Glomerular endothelial cell (primary cell): ENCODE data around the gene GHR. TPM values are rescaled to one million over a fixed set of nuclear protein-coding genes. Genes with fewer than 3 reads are reported as not detected.

Experiments used
- DNase-seq: peaks from one replicate; pipeline ENCODE4 v3.0.0-alpha.2; 2011; ENCODE audit warnings: low read depth, low spot score; ENCODE audit errors: extremely low read depth
- total RNA-seq: library from RNA; depleted of rRNA; stranded (reverse); fragments of >200 nt; gene quantifications from 2 replicates; pipeline ENCODE4 v1.2.3, GENCODE V29; 2015

Gene GHR
- total RNA-seq, 1 donor from 2014 or later, result 0.35 TPM

DNA sequence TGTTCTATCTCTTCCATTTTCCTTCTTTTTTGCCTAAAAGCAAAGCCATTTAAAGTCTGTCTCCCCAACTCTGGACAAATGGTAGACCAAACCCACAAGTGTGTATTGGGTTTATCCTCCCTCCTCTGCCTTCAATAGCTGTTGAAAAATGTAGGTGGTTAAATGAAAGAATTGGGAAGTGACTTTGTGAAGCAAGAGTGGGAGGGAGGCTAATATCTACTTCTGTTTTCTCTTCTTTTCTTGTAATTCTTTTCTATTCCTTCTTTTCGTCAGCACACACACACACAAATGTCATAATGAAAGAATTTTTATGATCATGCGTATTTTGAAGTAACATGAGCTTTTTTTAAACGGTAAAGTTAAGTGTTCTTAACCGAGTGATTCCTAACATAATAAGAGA, 337.2 kb downstream of the GHR start:
- no peak for DNase-seq

DNA sequence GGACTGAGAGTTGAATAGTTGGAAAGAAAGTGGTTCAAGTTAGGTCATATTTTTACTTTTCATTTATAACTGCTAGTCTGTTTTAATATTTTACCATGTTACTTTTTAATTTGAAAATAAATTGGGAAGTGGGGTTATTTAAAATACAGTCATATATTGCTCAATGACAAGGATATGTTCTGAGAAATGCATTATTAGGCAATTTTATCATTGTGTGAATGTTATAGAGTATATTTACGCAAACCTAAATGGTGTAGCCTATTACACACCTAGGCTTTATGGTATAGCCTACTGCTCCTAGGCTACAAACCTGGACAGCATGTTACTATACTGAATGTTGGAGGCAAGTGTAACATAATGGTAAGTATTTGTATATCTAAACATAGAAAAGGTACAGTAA, 338.6 kb downstream of the GHR start:
- no peak for DNase-seq

DNA sequence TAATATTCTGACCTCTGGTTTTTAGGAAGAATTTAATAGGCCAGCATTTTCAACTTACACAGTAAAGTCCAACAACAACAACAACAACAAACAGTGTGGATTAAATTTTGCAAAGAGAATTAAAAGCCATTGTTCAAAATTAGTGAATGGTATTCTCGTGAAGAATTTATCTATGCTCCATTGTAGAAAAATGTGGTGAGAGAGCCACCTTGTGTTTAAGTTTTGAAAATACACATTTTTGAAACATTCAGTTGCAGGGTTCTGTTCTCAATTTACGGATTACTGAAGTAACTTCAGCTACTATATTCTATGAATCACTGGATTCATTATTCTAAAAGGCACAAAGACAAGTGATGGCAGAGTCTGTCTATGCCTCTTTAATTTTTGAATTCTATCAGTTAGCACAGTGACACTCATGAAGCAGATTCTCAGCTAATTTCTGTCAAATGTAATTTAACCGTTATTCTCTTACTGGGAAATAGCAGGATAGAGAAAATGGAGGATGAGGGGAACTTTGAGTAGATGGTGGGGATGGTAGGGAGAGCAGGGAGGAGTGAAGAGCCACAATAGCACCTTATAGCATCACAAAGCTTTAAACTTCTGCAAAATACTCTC, 344.4 kb downstream of the GHR start:
- DNase-seq, result no peak

DNA sequence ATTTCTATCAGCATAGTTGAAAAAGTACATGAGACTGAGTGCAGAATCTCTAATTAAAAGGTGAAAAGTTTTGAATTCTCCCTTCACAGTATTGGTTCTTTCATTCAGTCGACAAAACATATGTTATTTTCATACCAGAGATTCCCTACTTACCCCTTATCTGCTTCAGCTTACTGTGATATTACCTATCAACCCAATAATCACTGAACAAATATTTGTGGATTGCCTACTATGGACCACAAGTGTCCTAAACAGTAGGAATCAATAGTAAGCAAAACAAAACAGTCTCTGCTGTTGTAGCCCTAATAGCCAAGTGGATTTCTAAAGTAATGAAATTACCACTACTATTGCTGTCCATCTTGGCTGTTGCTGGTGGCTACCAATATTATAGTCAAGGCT, 344.9 kb downstream of the GHR start:
- DNase-seq, result no peak

DNA sequence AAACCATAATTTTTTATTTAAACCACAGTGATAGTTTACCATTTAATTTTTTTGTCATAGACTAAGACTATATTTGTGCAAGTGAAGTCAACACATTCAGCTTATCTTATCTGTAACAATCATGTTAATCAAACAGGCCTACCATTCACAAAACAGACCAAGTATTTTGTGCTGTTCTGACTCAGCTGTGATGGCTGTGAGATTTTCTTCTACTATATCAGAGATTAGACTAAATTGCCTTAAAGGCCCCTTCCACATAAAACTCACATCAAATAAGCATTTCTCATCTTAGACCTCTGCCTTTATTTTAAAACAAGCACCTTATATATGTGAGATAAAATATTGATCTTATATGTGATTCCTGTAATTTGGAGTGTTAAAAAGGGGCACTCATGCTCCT, 346.8 kb downstream of the GHR start:
- no peak for DNase-seq
